NCI-H345 treated with DMSO at 0.1 percent for 48 hours (cell line): ENCODE data around the gene HLCS.
A peak's percentile ranks its signal among the peaks of the same experiment; 100 is the strongest.

ENCODE experiments used
- DNase-seq: peaks from one replicate; lab custom pipeline; 2025; ENCODE audit not compliant: unreplicated experiment; lab: John Stamatoyannopoulos, UW

The HLCS gene

GRCh38 chr21:36851121-36851520, 115.3 kb downstream of the HLCS start:
- no peak for DNase-seq

- no peak for DNase-seq
These were observed 116.1 kb downstream of the HLCS start for GRCh38 chr21:36850372-36850771.

GRCh38 chr21:36849461-36850105, 116.9 kb downstream of the HLCS start:
- DNase-seq, result no peak

GRCh38 chr21:36848730-36849274, 117.7 kb downstream of the HLCS start:
- DNase-seq, result no peak

GRCh38 chr21:36847189-36847588, 119.3 kb downstream of the HLCS start:
- no peak for DNase-seq

GRCh38 chr21:36846631-36847030, 119.8 kb downstream of the HLCS start:
- no peak for DNase-seq

- DNase-seq, result no peak
These were observed 120.7 kb downstream of the HLCS start for GRCh38 chr21:36845790-36846189.

GRCh38 chr21:36845070-36845469, 121.4 kb downstream of the HLCS start:
- no peak for DNase-seq

- no peak for DNase-seq
These were observed 124.6 kb downstream of the HLCS start for GRCh38 chr21:36841866-36842265.

GRCh38 chr21:36839735-36840134, 126.7 kb downstream of the HLCS start:
- DNase-seq, result no peak

- no peak for DNase-seq
These were observed 127.3 kb downstream of the HLCS start for GRCh38 chr21:36839123-36839522.

- DNase-seq, result no peak
These were observed 131.1 kb downstream of the HLCS start for GRCh38 chr21:36835383-36835795.

- DNase-seq, result no peak
These were observed 132.3 kb downstream of the HLCS start for GRCh38 chr21:36834192-36834591.

- no peak for DNase-seq
These were observed 136.4 kb downstream of the HLCS start for GRCh38 chr21:36830100-36830499.

- no peak for DNase-seq
These were observed 137.5 kb downstream of the HLCS start for GRCh38 chr21:36828891-36829515.

- DNase-seq, result no peak
These were observed 138.3 kb downstream of the HLCS start for GRCh38 chr21:36828208-36828607.

- peak; percentile 92 for DNase-seq
These were observed 140.8 kb downstream of the HLCS start for GRCh38 chr21:36825658-36826057.

- no peak for DNase-seq
These were observed 145.5 kb downstream of the HLCS start for GRCh38 chr21:36821032-36821299.

- DNase-seq, result peak; percentile 6
These were observed 146.1 kb downstream of the HLCS start for GRCh38 chr21:36820176-36821031.

GRCh38 chr21:36817732-36818450, 148.6 kb downstream of the HLCS start:
- no peak for DNase-seq

- no peak for DNase-seq
These were observed 149.8 kb downstream of the HLCS start for GRCh38 chr21:36816561-36817130.
